Measurements from ENCODE around the gene CHCHD3. TPM values are rescaled to one million over a fixed set of nuclear protein-coding genes. Genes with fewer than 3 reads are reported as not detected.
A peak's percentile ranks its signal among the peaks of the same experiment; 100 is the strongest.

Gene CHCHD3
- total and polyA plus RNA-seq, 2 of the 4 experiments (the other 2 are of a cell fraction): 56.9 to 141 TPM

DNA sequence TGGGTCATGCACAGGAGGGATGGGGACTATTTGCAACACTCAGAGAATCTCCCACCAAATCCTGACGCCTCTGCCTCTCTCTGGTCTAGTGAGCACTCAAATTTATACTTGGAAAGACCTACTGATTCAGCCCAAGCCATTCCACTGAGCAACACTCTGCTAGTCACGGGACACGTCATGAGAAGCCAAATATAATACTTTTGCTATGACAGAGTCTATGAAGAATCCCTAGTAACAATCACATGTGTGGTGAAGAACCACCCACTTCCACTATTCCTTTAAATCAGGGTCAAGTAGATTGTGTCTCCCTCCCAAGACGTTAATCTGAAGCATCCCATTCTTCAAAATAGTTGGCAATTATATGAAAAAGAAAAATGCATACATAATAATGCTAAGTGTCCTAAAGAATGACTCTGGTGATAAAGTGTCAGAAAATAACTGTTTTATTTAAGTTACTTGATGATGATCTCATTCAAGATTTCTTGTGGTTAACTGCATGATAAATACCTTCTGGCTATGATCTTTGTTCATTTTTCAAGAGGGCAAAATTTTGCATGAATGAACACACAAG is 28.5 kb downstream of the CHCHD3 start:
- H3K4ac ChIP-seq (ENCODE audit: low read depth, low read length): peak overlapping the region; percentile 81
- no TSS peak for BruUV-seq (replicated peaks)
- H2BK15ac ChIP-seq (ENCODE audit: low read depth, low read length): peak overlapping the region; percentile 53; the same call in 1 of the 3 replicates
- peak overlapping the region; percentile 72; the same call in 1 of the 2 replicates for H2BK20ac ChIP-seq (ENCODE audit: low read depth, low read length)
- H4K5ac ChIP-seq (ENCODE audit: low read depth, low read length): peak overlapping the region; percentile 80
- peak overlapping the region; percentile 93 for H3K18ac ChIP-seq (ENCODE audit: low read depth, low read length)
- peak overlapping the region; percentile 82 for H3K4me2 ChIP-seq (ENCODE audit: low read depth, low read length)
- H4K20me1 ChIP-seq (ENCODE audit: insufficient read depth, low read length): peaks cover 11% of the 10 kb centered on the region
- H3K4me3 ChIP-seq (ENCODE audit: insufficient read depth, low read depth, low read length): no peak overlapping the region
- no peaks in the 10 kb centered on the region for H3K27me3 ChIP-seq (ENCODE audit: control insufficient read depth, insufficient read depth, low read length)
- peaks cover 12% of the 10 kb centered on the region; the same call in 1 of the 2 replicates for H3K9me1 ChIP-seq (ENCODE audit: insufficient read depth, low read length)
- peak overlapping the region in 1 of 2 experiments; percentile 59; a peak in 1 of 4 replicates for H4K8ac ChIP-seq (ENCODE audit: low read depth in 2 of 2, low read length in 2 of 2)
- peak overlapping the region; percentile 94; the same call in 1 of the 2 replicates for H3K27ac ChIP-seq (ENCODE audit: insufficient read depth, low read length)
- DNase-seq (peak; percentile 97), ATAC-seq (ENCODE audit: low read depth) (peak; percentile 95)
- dilution Hi-C loops (cut with HindIII; ENCODE audit: low sequenced_read_pairs, unreplicated experiment) (no loop called here), intact Hi-C loops (cut with micrococcal nuclease) (loop anchor here (2.0 to 10.0 kb wide), 2 partner anchors 29 to 381 kb away; partner anchors contain the start of gene CHCHD3), in situ Hi-C loops (cut with MboI; ENCODE audit: low sequenced_read_pairs) (no loop called here)
- H2AK5ac ChIP-seq (ENCODE audit: low read depth, low read length): peak overlapping the region; percentile 45; the same call in 1 of the 2 replicates
- H3K36me3 ChIP-seq (ENCODE audit: control insufficient read depth, insufficient read depth, low read length): no peaks in the 10 kb centered on the region; the same call in 1 of the 2 replicates
- H3K56ac ChIP-seq (ENCODE audit: extremely low read depth, insufficient read depth, low read length): no peak overlapping the region
- CTCF ChIA-PET: no interaction called here
- peak overlapping the region; percentile 39; the same call in 1 of the 2 replicates for H3K14ac ChIP-seq (replicated peaks; ENCODE audit: low read depth, low read length)
- H3K9me3 ChIP-seq (ENCODE audit: control insufficient read depth, insufficient read depth, low read length): no peaks in the 10 kb centered on the region
- H3K9ac ChIP-seq (ENCODE audit: low read depth, low read length): peak overlapping the region; percentile 12; the same call in 1 of the 2 replicates
- peak overlapping the region; percentile 47 for H2AFZ ChIP-seq (replicated peaks; ENCODE audit: low read length, poor library complexity)
- POLR2A ChIA-PET (ENCODE audit: unreplicated experiment): no interaction called here
- 0% methylated on average over 1 of the region's 4 CpGs; no CpG with 5 or more reads in 1 of the 2 experiments for WGBS, 2 experiments (ENCODE audit: extremely low coverage in 2 of 2, insufficient read length in 1 of 2)
- peak overlapping the region; percentile 95 for H2BK5ac ChIP-seq (ENCODE audit: low read depth, low read length, poor library complexity, severe bottlenecking)
- peaks cover 47 to 63% of the 10 kb centered on the region in 2 experiments for H3K79me1 ChIP-seq (ENCODE audit: low read depth in 1 of 2, low read length in 2 of 2)
- H3K23ac ChIP-seq (ENCODE audit: low read depth, low read length): peak overlapping the region; percentile 55; the same call in 1 of the 2 replicates
- H2AK9ac ChIP-seq (replicated peaks; ENCODE audit: low read depth, low read length, poor library complexity): no peak overlapping the region
- H2BK120ac ChIP-seq (ENCODE audit: low read depth, low read length): peak overlapping the region; percentile 77
- 0 out of 2 replicates have a peak overlapping the region, but pooled peaks have one; percentile 14 for H4K91ac ChIP-seq (ENCODE audit: insufficient read depth, low read depth, low read length)
- H3K4me1 ChIP-seq (ENCODE audit: control insufficient read depth, insufficient read depth, low read length): peaks cover 16% of the 10 kb centered on the region
- TF ChIP-seq FOS (IDR thresholded peaks at IDR 0.05; ENCODE audit: low read depth, low read length) (peak; percentile 67), CEBPB (IDR thresholded peaks at IDR 0.05; ENCODE audit: low read depth, low read length) (peak; percentile 57; the same call in 1 of the 2 replicates), POLR2A (IDR thresholded peaks at IDR 0.05; ENCODE audit: low read depth, low read length) (0 out of 2 replicates have a peak, but pooled peaks have one; percentile 38), BHLHE40 (IDR thresholded peaks at IDR 0.05; ENCODE audit: low read depth, low read length) (peak; percentile 95), SMC3 (IDR thresholded peaks at IDR 0.05; ENCODE audit: low read depth, low read length) (no peak)
- TF ChIP-seq, protein P1, sequence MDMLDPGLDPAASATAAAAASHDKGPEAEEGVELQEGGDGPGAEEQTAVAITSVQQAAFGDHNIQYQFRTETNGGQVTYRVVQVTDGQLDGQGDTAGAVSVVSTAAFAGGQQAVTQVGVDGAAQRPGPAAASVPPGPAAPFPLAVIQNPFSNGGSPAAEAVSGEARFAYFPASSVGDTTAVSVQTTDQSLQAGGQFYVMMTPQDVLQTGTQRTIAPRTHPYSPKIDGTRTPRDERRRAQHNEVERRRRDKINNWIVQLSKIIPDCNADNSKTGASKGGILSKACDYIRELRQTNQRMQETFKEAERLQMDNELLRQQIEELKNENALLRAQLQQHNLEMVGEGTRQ (IDR thresholded peaks at IDR 0.05; ENCODE audit: low read depth, low read length): peak; percentile 68
